GM13976 (cell line): ENCODE measurements around the gene ROBO4.

Source experiments
- DNase-seq: peaks from one replicate; pipeline ENCODE4 v3.0.0; 2012; ENCODE audit warnings: low spot score
- in situ Hi-C: fragments of 300-500 bp; cut with MboI; formaldehyde crosslinking; loops from one replicate; pipeline ENCODE4 v1.12.0; 2022; ENCODE audit warnings: low sequenced_read_pairs, mixed read lengths, inconsistent platforms; ENCODE audit not compliant: unreplicated experiment
- TF ChIP-seq, protein P1 (sequence below): IDR thresholded peaks from 2 replicates; pipeline ENCODE4 v1.5.1; 2012; ENCODE audit warnings: borderline replicate concordance, mild to moderate bottlenecking; ENCODE audit not compliant: insufficient read depth; ENCODE audit errors: extremely low read depth, missing control alignments, control extremely low read depth

Gene ROBO4

DNA sequence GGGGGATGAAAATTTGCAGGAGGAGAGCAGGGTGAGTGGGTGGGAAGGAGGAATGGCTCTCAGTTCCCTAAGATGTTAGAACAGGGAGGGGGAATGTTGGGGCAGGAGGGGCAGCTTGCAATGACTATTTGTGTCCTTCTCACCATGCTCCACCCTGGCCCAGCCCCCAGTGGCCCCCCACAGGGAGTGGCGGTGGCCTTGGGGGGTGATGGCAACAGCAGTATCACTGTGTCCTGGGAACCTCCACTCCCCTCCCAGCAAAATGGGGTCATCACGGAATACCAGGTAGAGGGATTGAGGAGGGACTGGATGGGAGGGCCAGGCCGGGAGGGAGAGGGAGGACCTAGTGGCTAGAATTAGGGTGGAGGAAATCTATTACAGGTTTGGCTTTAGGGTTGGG lies 22.3 kb downstream of the ROBO4 start:
- TF ChIP-seq, protein P1, sequence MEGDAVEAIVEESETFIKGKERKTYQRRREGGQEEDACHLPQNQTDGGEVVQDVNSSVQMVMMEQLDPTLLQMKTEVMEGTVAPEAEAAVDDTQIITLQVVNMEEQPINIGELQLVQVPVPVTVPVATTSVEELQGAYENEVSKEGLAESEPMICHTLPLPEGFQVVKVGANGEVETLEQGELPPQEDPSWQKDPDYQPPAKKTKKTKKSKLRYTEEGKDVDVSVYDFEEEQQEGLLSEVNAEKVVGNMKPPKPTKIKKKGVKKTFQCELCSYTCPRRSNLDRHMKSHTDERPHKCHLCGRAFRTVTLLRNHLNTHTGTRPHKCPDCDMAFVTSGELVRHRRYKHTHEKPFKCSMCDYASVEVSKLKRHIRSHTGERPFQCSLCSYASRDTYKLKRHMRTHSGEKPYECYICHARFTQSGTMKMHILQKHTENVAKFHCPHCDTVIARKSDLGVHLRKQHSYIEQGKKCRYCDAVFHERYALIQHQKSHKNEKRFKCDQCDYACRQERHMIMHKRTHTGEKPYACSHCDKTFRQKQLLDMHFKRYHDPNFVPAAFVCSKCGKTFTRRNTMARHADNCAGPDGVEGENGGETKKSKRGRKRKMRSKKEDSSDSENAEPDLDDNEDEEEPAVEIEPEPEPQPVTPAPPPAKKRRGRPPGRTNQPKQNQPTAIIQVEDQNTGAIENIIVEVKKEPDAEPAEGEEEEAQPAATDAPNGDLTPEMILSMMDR = no peak
- no peak for DNase-seq
- in situ Hi-C loops = no loop called here

DNA sequence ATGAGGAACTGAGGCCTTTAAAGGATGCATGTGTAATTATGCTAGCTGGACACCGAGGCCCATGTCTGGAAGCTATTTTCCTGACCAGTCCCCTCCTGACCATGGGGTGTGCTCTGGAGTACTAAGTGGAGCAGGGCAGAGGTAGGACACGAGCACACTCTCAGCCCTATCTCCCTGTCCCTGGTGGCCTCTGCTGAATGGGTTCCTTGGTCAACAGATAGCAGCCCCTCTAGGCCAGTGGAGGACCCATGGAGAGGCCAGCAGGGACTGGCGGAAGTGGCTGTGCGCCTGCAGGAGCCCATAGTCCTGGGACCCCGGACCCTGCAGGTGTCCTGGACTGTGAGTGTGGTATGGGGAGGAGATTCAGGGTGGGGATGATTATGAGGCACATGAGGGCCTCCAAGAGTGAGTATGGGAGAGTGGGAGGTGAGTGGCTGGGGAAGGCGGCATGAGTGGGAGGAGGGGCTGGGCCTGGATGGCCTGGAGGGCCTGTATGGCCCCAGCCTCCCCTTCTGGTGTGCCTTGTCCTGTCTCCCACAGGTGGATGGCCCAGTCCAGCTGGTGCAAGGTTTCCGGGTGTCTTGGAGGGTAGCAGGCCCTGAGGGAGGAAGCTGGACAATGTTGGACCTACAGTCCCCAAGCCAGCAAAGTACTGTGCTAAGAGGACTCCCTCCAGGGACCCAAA lies 23.0 kb downstream of the ROBO4 start:
- in situ Hi-C loops = no loop called here
- TF ChIP-seq, protein P1 = no peak

GRCh38 chr11:124873951-124874350 lies 23.7 kb downstream of the ROBO4 start:
- DNase-seq = no peak
- TF ChIP-seq, protein P1 = no peak
- in situ Hi-C loops = no loop called here

More for the DNA sequence above, 23.0 kb downstream of the ROBO4 start:
- DNase-seq = no peak

DNA sequence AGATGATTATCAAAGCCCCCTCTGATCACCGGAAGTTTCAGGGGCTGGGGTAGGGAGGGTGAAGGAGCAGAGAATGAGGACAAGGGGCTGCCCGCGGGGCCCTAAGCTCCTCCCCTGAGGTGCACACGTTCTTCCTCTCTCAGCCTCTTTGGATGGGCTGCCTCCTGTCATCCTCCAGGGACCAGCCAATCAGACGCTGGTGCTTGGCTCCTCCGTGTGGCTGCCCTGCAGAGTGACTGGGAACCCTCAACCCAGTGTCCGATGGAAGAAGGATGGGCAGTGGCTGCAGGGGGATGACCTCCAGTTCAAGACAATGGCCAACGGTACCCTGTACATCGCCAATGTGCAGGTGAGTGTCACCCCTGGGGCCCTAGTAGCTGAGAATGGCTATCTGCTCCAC lies 24.9 kb downstream of the ROBO4 start:
- in situ Hi-C loops = no loop called here
- TF ChIP-seq, protein P1 = no peak
- no peak for DNase-seq

- in situ Hi-C loops = no loop called here
- DNase-seq = no peak
- TF ChIP-seq, protein P1 = no peak
Measured at GRCh38 chr11:124872280-124872679, 25.4 kb downstream of the ROBO4 start.

GRCh38 chr11:124870430-124870829 lies 27.2 kb downstream of the ROBO4 start:
- in situ Hi-C loops = no loop called here
- no peak for DNase-seq
- TF ChIP-seq, protein P1 = no peak
